Nephron (organoid): ENCODE data around the gene ISG20L2.

Source experiments
- H3K27ac Mint-ChIP-seq, 3 experiments: 2 replicates each; pipeline ENCODE4 v1.8.0; 2020; ENCODE audit warnings: mixed read lengths in 3 of 3, mild to moderate bottlenecking in 2 of 3, moderate library complexity in 1 of 3
- H3K27me3 Mint-ChIP-seq: 2 replicates; pipeline ENCODE4 v1.8.0; 2021; ENCODE audit warnings: low read depth, mild to moderate bottlenecking, moderate library complexity, mixed read lengths
- H3K36me3 Mint-ChIP-seq: 2 replicates; pipeline ENCODE4 v1.8.0; 2020; ENCODE audit warnings: low read depth, mixed read lengths
- H3K4me1 Mint-ChIP-seq: 2 replicates; pipeline ENCODE4 v1.8.0; 2020; ENCODE audit warnings: mixed read lengths
- H3K4me3 Mint-ChIP-seq, 3 experiments: 2 replicates each; pipeline ENCODE4 v1.8.0; 2020; ENCODE audit warnings: mild to moderate bottlenecking in 3 of 3, mixed read lengths in 3 of 3, moderate library complexity in 2 of 3
- H3K9me3 Mint-ChIP-seq: 2 replicates; pipeline ENCODE4 v1.8.0; 2020; ENCODE audit warnings: mixed read lengths
- TF ChIP-seq, protein P1 (sequence below), 3 experiments: fragments of 200-600 bp; sonication (generic); IDR thresholded peaks; one replicate each; pipeline ENCODE4 v1.5.0; 2021; ENCODE audit warnings: antibody characterized with exemption in 3 of 3; ENCODE audit not compliant: unreplicated experiment in 3 of 3

Gene ISG20L2

DNA sequence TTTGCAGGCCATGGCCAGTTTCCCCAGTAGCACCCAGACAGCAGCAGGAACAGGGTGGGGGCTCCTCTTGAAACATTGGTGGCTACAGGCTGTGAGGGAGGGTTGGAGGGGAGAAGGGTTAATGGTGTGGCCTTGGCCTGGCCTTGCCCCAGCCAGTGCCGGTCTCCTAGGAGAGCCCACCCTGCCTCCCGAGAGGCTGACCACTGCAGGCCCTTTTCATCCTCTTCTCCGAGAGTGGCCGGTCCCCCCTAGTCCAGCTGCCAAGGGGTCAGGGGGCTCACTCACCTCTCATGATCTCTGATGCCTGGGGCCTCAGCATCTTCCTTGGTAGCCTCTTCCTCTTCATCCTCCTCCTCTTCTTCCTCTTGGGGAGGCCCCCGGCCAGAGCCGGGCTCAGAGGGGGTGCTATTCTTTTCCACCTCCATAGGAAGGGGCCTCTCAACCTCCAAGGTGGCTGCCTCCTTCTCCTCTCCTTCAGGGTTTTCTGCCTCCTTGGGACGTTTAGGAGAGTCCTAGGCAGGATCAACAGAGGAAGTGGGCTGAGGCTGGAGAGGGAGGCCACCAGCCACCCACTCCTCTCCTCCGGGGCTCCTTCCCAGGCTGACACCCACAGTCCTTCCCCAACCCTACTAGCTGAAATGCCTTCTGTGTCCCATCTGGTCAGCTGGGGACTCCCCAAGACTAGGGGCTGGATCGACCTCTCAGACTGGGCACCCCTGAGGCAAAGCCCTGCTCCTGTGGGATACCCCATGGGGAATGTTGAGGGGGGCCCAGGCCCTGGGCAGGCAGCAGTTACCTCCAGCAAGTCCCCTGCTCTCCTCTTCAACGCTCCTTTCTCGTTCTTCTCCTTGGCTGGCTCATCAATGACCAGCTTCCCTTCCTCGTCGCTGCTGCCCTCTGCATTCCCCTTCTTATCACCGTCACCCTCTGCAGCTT, 15.1 kb upstream of the ISG20L2 start:
- peaks cover 60% of the 10 kb centered on the region for H3K4me1 Mint-ChIP-seq
- H3K27me3 Mint-ChIP-seq, result no peaks in the 10 kb centered on the region
- TF ChIP-seq, protein P1, sequence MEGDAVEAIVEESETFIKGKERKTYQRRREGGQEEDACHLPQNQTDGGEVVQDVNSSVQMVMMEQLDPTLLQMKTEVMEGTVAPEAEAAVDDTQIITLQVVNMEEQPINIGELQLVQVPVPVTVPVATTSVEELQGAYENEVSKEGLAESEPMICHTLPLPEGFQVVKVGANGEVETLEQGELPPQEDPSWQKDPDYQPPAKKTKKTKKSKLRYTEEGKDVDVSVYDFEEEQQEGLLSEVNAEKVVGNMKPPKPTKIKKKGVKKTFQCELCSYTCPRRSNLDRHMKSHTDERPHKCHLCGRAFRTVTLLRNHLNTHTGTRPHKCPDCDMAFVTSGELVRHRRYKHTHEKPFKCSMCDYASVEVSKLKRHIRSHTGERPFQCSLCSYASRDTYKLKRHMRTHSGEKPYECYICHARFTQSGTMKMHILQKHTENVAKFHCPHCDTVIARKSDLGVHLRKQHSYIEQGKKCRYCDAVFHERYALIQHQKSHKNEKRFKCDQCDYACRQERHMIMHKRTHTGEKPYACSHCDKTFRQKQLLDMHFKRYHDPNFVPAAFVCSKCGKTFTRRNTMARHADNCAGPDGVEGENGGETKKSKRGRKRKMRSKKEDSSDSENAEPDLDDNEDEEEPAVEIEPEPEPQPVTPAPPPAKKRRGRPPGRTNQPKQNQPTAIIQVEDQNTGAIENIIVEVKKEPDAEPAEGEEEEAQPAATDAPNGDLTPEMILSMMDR (IDR thresholded peaks at IDR 0.05; ENCODE audit: unreplicated experiment in 3 of 3), result no peak
- peaks cover 22% of the 10 kb centered on the region for H3K36me3 Mint-ChIP-seq
- H3K4me3 Mint-ChIP-seq, result no peak overlapping the region
- peak overlapping the region; percentile 21 to 96 (median 73) for H3K27ac Mint-ChIP-seq
- no peaks in the 10 kb centered on the region for H3K9me3 Mint-ChIP-seq

DNA sequence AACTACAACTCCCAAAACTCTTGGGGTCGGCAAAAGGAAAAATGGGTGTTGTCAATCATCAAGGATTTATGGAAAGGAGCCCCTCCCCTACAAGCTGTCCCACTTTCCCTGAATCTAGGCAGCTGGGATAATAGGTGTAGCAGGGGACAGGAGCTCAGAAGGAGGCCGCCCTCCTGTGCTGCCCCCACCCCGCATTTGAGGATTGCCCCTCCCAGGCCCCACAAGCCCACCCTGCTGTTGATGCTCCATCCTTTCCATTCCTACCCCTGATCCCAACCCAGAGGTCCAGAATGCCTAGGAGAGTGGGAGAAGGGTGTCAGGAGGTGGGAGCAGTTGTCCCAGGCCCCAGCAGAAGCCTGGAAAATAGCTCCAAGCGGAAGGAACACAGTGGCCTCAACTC, 14.2 kb upstream of the ISG20L2 start:
- TF ChIP-seq, protein P1 (IDR thresholded peaks at IDR 0.05; ENCODE audit: unreplicated experiment in 3 of 3), result no peak

DNA sequence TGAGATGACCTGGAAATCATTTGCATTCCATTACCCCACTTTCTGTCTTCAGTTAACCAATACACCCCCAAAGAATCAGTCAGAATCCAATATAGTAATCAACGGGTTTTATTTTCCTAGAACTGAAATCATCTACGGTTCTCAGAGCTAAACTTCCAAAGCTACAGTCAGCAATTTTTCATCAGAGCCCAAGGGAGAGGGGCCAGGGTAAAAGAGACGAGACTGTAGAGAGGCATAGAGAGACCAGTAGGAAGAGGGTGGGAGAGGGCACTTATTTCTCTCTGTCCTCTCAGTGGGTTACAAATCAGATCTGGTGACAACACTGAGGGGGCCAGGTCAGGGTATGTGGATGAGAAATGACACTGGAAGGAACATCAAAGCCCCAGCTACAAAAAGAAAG, 13.5 kb upstream of the ISG20L2 start:
- H3K4me1 Mint-ChIP-seq, result peaks cover 46% of the 10 kb centered on the region
- H3K36me3 Mint-ChIP-seq, result peaks cover 27% of the 10 kb centered on the region
- no peaks in the 10 kb centered on the region for H3K9me3 Mint-ChIP-seq
- TF ChIP-seq, protein P1 (IDR thresholded peaks at IDR 0.05; ENCODE audit: unreplicated experiment in 3 of 3), result no peak
- no peaks in the 10 kb centered on the region for H3K27me3 Mint-ChIP-seq
- peak overlapping the region; percentile 94 to 96 (median 96) for H3K27ac Mint-ChIP-seq
- H3K4me3 Mint-ChIP-seq, result peak overlapping the region; percentile 12 to 96 (median 65)

More for the DNA sequence above, 14.2 kb upstream of the ISG20L2 start:
- Mint-ChIP-seq H3K27me3 (no peaks in the 10 kb centered on the region), H3K9me3 (no peaks in the 10 kb centered on the region), H3K4me1 (peaks cover 52% of the 10 kb centered on the region), H3K4me3 (peak overlapping the region in 2 of 3 experiments; percentile 34 to 35), H3K36me3 (peaks cover 22% of the 10 kb centered on the region), H3K27ac (peak overlapping the region; percentile 94 to 96 (median 96))

DNA sequence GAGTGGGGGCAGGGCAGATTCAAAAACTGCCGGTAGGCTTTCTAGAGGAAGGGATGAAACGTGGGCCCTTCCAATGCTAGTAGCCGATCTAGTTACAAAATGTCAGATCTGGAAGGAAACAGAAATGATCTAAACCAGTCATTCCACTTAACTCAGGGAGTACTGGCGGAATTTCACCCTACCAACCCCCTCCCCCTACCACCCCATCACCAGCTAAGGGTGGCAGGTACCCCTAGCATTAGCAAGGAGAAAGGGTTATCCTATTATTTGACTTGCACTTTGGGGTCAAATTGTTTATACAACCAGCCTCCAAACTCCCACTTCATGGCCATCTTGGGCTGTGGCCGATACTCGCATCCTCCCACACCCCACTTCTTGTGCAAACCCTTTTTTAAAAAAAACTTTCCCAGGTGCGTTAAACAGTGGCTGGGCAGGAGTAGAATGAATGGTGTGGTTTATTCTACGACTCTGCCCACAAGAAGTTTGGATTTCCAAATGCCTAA, 13.0 kb upstream of the ISG20L2 start:
- Mint-ChIP-seq H3K27me3 (no peaks in the 10 kb centered on the region), H3K27ac (peak overlapping the region; percentile 94 to 96 (median 96)), H3K4me1 (peaks cover 42% of the 10 kb centered on the region), H3K9me3 (no peaks in the 10 kb centered on the region), H3K4me3 (peak overlapping the region; percentile 93 to 96 (median 94)), H3K36me3 (peaks cover 27% of the 10 kb centered on the region)
- TF ChIP-seq, protein P1 (IDR thresholded peaks at IDR 0.05; ENCODE audit: unreplicated experiment in 3 of 3), result no peak

DNA sequence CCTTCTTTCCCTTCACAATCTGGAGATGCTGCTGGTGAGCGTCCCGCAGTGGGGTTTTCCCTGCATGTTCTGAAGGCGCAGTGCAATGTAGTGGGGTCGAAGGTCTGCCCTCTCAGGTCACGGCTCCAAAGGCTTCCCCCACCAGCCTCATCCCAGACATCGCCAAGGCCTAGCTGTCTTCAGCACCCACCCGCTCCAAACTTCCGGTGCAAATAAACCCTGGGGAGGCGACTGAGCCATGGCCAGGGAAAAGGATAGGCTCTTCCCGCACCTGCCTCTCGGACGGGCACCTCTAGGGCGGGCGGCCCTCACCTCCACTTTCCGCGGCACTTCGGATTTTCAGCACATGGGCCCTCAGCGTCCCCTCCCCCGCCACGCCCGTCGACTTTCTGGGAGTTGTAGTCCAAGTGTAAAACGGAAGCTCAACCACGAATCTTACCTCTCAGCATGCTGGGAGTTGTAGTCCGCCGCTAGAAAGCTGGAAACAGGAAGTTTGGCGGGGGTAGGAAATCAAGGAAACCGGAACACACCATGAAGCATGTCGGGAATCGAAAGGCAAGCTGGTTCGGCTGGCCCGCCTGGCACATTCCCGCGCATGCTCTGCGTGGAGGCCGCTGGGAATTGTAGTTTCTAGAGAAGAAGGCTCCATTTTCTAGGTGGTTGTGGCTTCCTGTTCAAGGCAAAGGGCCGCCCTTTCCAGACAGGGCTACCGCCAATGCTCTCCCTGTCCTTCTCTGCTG, 12.3 kb upstream of the ISG20L2 start, which contains the start of gene MRPL24:
TSS of gene MRPL24 (minus strand) at position 348 of the 740 bp plus-strand sequence. CDS start 2,384 bp downstream, outside the sequence.
- H3K9me3 Mint-ChIP-seq, result no peaks in the 10 kb centered on the region

More for the DNA sequence above, 12.3 kb upstream of the ISG20L2 start, which contains the start of gene MRPL24:
- Mint-ChIP-seq H3K4me1 (peaks cover 36% of the 10 kb centered on the region), H3K27ac (peak within 1 kb of the TSS; percentile 94 to 96 (median 96)), H3K4me3 (peak within 1 kb of the TSS; percentile 93 to 96 (median 94)), H3K27me3 (no peaks in the 10 kb centered on the region), H3K36me3 (peaks cover 25% of the 10 kb centered on the region)
- TF ChIP-seq, protein P1 (IDR thresholded peaks at IDR 0.05; ENCODE audit: unreplicated experiment in 3 of 3), result no peak
